Stimulated activated memory B cell treated with anti-CD40 and anti-IgM and Interleukin-4, amounts not matched to agents 10 μg/mL and 1 μg/mL and 100 μg/mL, for 72 hours (primary cell): ENCODE data around the gene TNPO3.

Experiments used
- ATAC-seq: fragments of 150-1000 bp; cut with Tn5 transposase; 2 replicates; pipeline ENCODE4 v1.10.0; 2021
- H3K27ac Mint-ChIP-seq: one replicate; pipeline ENCODE4 v1.8.0; 2022; ENCODE audit warnings: mild to moderate bottlenecking, mixed read lengths
- H3K27me3 Mint-ChIP-seq: one replicate; pipeline ENCODE4 v1.8.0; 2022; ENCODE audit warnings: mixed read lengths
- H3K36me3 Mint-ChIP-seq: one replicate; pipeline ENCODE4 v1.8.0; 2022; ENCODE audit warnings: mixed read lengths
- H3K4me1 Mint-ChIP-seq: one replicate; pipeline ENCODE4 v1.8.0; 2022; ENCODE audit warnings: mixed read lengths
- H3K4me3 Mint-ChIP-seq: one replicate; pipeline ENCODE4 v1.8.0; 2022; ENCODE audit warnings: mild to moderate bottlenecking, moderate library complexity, mixed read lengths
- H3K9me3 Mint-ChIP-seq: one replicate; pipeline ENCODE4 v1.8.0; 2022; ENCODE audit warnings: mixed read lengths

TNPO3 gene

DNA sequence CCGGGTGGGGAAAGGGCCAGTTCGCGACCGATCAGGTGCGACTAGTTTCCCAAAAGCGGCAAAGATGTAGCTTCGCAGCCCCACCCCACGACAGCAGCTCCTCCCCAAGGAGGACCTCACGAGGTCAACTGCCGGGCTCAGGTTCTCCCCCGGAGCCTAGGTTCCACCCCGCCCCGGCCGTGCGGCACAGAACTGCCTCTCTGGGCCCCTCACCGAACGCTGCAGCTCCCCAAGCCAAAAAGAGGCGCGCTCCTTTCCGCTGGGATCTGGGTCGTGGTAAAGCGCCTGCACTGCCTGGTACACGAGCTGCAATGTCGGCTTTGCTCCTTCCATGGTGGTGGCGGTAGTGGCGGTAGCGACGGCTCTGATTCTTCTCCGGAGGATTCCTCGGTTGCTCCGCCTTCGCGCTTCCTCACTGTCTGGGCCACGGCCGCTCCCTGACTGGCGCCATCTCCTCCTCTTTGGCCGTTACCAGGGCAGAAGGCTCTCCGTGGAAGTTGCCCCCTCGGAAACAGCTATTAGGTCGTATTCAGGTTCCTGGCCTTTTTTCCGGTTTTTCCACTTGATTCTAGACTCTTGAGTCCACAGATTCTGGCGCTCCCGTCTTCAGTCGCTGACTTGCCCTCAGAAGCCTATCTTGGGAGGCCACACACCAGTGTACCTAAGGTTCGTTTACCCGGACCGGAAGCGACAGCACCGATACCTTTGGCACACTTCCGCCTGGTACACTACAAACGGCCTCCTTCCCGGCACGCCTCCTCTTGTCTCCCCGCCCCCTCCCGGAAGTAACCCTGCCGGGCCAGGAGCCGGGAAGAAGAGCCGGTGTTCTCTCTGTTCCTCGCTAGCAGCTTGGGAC is at the start of gene TNPO3:
TNPO3 (minus strand) TSS at position 674 of the 856 bp plus-strand sequence; CDS start at position 333, 341 bp downstream.
- peaks cover 9% of the 10 kb centered on the region for H3K36me3 Mint-ChIP-seq
- H3K4me1 Mint-ChIP-seq = peaks cover 28% of the 10 kb centered on the region
- H3K27ac Mint-ChIP-seq = peak within 1 kb of the TSS; percentile 97
- no peaks in the 10 kb centered on the region for H3K9me3 Mint-ChIP-seq
- peak; percentile 93 for ATAC-seq
- H3K4me3 Mint-ChIP-seq = peak within 1 kb of the TSS; percentile 99
- H3K27me3 Mint-ChIP-seq = no peaks in the 10 kb centered on the region

GRCh38 chr7:129103561-129104324 is 48.8 kb upstream of the TNPO3 start:
- Mint-ChIP-seq H3K27me3 (no peaks in the 10 kb centered on the region), H3K4me3 (no peak overlapping the region), H3K4me1 (peaks cover 30% of the 10 kb centered on the region), H3K9me3 (no peaks in the 10 kb centered on the region), H3K27ac (peak overlapping the region; percentile 66), H3K36me3 (no peaks in the 10 kb centered on the region)
- no peak for ATAC-seq

DNA sequence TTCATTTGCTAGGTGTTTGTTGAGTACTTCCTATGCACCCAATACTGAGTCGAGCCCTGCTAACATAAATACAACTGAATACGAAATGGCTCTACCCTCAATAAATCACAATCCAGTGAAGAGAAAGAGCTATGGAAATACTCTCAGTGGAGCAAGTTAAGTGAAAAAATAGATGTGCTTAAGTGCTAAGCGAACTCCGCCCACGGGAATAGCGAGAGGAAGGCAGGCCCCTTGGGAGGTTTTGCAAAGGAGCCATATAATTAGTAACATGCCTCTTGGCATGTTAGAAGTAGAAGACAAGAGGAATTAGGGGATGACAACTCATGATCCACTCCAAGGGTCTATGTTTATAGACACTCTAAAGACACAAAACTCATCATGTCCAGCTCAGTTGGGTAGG is 46.8 kb upstream of the TNPO3 start:
- Mint-ChIP-seq H3K9me3 (no peaks in the 10 kb centered on the region), H3K4me1 (peaks cover 34% of the 10 kb centered on the region), H3K27me3 (no peaks in the 10 kb centered on the region), H3K27ac (peak overlapping the region; percentile 66), H3K4me3 (no peak overlapping the region), H3K36me3 (no peaks in the 10 kb centered on the region)
- no peak for ATAC-seq

DNA sequence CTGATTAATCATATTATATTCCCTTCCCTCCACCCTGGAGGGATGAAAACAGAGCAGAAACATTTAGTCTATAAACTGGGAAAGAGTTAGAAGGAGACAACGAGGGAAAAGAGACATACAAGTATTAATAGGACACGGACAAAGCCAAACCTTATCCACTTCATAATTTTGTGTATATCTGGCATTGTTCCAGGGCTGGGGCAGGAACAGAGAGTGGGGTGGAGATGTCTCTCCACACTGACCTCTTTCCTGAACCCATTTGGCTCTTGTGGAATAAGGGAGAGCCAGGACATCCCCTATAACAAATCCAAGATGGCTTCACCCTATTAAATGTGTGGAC is 45.9 kb upstream of the TNPO3 start:
- Mint-ChIP-seq H3K4me1 (peaks cover 38% of the 10 kb centered on the region), H3K27ac (no peak overlapping the region), H3K4me3 (no peak overlapping the region), H3K9me3 (no peaks in the 10 kb centered on the region), H3K27me3 (no peaks in the 10 kb centered on the region), H3K36me3 (no peaks in the 10 kb centered on the region)
- ATAC-seq = no peak

DNA sequence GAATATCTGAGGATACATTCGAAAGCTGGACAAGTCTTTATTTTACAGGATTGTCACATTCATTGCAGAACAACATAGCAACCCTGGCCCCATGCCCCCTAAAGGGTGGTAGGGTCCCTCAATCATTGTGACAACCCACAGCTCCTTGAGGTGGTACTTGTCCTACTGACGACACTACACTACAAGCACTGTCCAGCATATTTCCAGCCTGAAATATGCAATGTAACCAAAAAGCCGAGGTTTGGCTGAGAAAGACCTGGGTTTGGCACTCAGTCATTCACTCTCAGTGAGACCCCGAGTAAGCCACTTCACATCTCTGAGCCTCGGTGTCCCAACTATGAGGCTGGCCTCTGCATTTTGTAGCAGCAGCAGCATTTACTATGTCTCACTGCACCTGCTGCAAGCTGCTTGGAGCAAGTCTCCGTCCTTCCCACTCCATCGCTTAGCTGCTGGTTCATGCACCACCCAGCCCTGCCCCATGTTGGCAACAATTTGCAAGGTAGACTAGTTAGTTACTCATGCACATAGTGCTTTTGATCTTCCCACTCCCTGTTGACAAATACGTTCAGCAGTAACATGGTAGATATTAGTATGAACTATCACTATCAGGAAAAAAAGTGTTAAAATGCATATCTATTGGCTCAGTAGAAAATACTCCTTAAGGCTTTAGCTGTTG is 43.6 kb upstream of the TNPO3 start:
- H3K27me3 Mint-ChIP-seq = no peaks in the 10 kb centered on the region
- H3K9me3 Mint-ChIP-seq = no peaks in the 10 kb centered on the region
- H3K36me3 Mint-ChIP-seq = no peaks in the 10 kb centered on the region
- ATAC-seq = peak; percentile 35
- H3K4me1 Mint-ChIP-seq = peaks cover 50% of the 10 kb centered on the region
- H3K27ac Mint-ChIP-seq = no peak overlapping the region
- no peak overlapping the region for H3K4me3 Mint-ChIP-seq

DNA sequence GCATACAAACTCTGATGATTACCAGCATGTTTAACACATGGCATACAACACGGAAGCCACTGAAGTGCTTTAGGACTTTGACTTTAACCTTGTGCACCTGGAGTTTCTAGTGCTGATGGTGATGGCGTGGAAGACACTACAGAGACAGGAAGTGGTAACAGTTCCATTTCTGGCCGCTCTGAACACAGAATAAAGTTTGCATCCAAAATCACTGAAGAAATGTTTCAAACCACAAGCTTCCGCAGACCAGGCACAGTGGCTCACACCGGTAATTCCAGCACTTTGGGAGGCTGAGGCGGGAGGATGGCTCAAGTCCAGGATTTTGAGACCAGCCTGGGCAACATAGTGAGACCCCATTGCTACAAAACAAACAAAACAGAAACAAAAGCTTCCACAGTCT is 40.3 kb upstream of the TNPO3 start:
- Mint-ChIP-seq H3K27ac (peak overlapping the region; percentile 88), H3K27me3 (no peaks in the 10 kb centered on the region), H3K9me3 (no peaks in the 10 kb centered on the region), H3K4me1 (peaks cover 42% of the 10 kb centered on the region), H3K36me3 (no peaks in the 10 kb centered on the region), H3K4me3 (peak overlapping the region; percentile 47)
- peak; percentile 90 for ATAC-seq

- no peak overlapping the region for H3K4me3 Mint-ChIP-seq
- ATAC-seq = no peak
- H3K27me3 Mint-ChIP-seq = no peaks in the 10 kb centered on the region
- H3K9me3 Mint-ChIP-seq = no peaks in the 10 kb centered on the region
- peak overlapping the region; percentile 88 for H3K27ac Mint-ChIP-seq
- no peaks in the 10 kb centered on the region for H3K36me3 Mint-ChIP-seq
- peaks cover 50% of the 10 kb centered on the region for H3K4me1 Mint-ChIP-seq
Observed at GRCh38 chr7:129094501-129094900, 39.6 kb upstream of the TNPO3 start.

DNA sequence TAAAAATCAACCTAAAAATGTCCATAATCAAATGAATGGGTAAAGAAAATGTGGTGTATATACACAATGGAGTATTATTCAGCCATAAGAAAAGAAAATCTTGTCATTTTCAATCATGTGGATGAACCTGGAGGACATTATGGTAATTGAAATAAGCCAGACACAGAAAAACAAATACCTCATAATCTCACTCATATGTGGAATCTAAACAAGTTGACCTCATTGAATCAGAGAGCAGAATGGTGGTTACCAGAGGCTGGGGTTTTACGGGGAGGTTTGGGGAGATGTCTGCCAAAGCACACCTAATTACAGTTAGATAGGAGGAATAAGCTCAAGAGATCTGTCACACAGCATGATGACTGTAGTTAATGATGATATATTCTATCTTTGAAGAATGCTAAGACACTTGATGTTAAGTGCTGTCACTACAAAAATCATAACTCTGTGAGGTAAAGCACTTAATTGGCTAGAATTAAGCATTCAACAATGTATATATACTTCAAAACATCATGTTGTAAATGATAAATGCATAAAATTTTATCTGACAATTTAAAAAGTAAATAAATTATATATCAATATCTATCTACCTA is 39.1 kb upstream of the TNPO3 start:
- H3K4me3 Mint-ChIP-seq = no peak overlapping the region
- no peaks in the 10 kb centered on the region for H3K36me3 Mint-ChIP-seq
- H3K27ac Mint-ChIP-seq = peak overlapping the region; percentile 66
- peaks cover 54% of the 10 kb centered on the region for H3K4me1 Mint-ChIP-seq
- no peaks in the 10 kb centered on the region for H3K9me3 Mint-ChIP-seq
- H3K27me3 Mint-ChIP-seq = no peaks in the 10 kb centered on the region
- ATAC-seq = no peak

- Mint-ChIP-seq H3K27me3 (no peaks in the 10 kb centered on the region), H3K27ac (peak overlapping the region; percentile 88), H3K4me3 (peak overlapping the region; percentile 72), H3K4me1 (peaks cover 47% of the 10 kb centered on the region), H3K9me3 (no peaks in the 10 kb centered on the region), H3K36me3 (no peaks in the 10 kb centered on the region)
- ATAC-seq = peak; percentile 91
Observed at GRCh38 chr7:129091484-129092002, 36.6 kb upstream of the TNPO3 start.

DNA sequence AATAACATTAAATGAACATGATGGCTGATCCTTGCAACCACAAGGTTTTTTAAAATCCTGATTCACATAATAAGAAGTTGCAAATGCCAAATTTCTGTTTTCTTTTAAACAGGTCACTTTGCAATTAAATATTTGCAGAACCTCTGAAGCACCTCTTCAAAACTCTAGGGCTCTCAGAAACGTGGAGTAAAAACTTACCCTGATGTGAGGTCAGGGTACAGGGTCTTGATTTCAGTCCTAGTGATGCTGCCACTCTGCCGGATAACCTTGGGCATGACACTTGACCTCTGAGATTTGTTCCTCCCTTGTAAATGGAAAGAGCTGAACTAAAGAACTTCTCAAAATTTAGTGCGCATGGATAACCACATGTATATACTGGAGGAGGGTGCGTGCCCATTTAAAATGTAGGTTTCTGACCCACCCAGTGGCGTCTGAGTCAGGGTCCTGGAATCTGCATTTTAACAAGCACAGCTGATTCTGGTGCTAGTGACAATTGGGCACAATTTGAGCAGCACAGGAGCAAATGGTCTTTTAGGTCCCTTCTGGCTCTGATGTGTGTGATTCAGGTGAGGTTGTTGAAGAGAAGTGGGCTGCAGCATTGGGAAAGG is 35.5 kb upstream of the TNPO3 start:
- H3K9me3 Mint-ChIP-seq = no peaks in the 10 kb centered on the region
- H3K36me3 Mint-ChIP-seq = no peaks in the 10 kb centered on the region
- no peak for ATAC-seq
- H3K4me1 Mint-ChIP-seq = peaks cover 39% of the 10 kb centered on the region
- no peak overlapping the region for H3K4me3 Mint-ChIP-seq
- peak overlapping the region; percentile 59 for H3K27ac Mint-ChIP-seq
- H3K27me3 Mint-ChIP-seq = no peaks in the 10 kb centered on the region

DNA sequence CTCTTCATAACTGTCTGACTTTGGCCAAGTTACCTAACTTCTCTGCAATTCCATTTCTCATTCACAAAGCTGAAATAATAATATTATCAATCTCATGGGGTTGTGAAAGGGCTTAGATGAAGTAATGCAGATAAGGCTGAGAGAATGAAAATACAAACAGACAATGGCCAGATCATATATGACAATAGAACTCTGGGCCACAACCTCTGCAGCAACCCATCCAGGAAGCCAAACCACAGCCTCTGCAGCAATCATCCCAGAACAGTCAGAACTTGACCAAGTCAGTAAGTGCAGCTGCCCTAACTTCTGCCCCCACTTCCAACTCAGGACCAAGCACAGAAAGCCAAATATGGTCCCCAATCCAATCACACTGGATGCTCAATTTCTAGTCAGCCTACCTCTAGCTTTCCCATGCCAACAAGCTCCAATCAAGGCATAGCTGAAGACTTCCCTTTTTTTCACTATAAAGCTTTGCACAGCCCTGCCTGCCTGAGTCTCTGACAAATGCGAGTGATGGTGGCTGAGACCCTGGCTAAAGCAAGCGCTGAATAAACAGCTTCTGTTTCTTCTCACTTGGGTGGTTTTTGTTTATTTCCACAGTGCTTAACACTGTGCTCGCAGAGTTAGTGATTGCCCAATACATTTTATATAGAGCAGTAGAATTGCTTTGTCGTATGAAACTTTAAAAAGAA is 34.8 kb upstream of the TNPO3 start:
- Mint-ChIP-seq H3K27ac (peak overlapping the region; percentile 59), H3K4me1 (peaks cover 33% of the 10 kb centered on the region)
- peak; percentile 78 for ATAC-seq

DNA sequence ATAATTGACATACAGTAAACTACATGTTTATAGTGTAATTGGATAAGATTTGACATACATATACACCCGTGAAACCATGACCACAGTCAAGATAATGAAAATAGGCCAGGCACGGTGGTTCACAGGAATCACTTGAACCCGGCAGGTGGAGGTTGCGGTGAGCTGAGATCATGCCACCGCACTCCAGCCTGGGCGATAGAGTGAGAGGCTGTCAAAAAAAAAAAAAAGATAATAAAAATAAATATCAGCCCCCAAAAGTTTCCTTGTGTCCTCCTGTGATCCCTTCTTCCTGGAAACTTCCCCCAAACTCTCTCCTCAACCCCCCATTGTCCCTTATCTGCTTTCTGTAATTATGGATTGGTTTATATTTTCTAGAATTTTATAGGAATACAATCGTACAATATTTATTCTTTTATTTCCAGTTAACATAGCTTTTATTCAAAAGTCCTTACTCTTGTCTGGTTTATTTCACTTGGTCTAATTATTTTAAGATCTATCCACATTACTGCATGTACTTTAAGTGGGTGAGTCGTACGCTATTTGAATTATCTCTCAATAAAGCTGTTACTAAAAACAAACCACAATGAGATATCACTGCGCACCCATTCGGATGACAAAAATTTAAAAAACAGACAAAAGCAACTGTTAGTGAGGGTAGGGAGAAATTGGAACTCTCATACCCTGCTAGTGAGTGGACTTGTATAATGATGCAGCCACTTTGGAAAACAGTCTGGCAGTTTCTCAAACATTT is 30.1 kb upstream of the TNPO3 start:
- Mint-ChIP-seq H3K36me3 (no peaks in the 10 kb centered on the region), H3K27ac (no peak overlapping the region), H3K9me3 (no peaks in the 10 kb centered on the region), H3K27me3 (no peaks in the 10 kb centered on the region), H3K4me1 (peaks cover 9% of the 10 kb centered on the region), H3K4me3 (no peak overlapping the region)
- ATAC-seq = no peak

More for the DNA sequence above, 34.8 kb upstream of the TNPO3 start:
- H3K9me3 Mint-ChIP-seq = no peaks in the 10 kb centered on the region
- no peak overlapping the region for H3K4me3 Mint-ChIP-seq
- H3K36me3 Mint-ChIP-seq = no peaks in the 10 kb centered on the region
- H3K27me3 Mint-ChIP-seq = no peaks in the 10 kb centered on the region

DNA sequence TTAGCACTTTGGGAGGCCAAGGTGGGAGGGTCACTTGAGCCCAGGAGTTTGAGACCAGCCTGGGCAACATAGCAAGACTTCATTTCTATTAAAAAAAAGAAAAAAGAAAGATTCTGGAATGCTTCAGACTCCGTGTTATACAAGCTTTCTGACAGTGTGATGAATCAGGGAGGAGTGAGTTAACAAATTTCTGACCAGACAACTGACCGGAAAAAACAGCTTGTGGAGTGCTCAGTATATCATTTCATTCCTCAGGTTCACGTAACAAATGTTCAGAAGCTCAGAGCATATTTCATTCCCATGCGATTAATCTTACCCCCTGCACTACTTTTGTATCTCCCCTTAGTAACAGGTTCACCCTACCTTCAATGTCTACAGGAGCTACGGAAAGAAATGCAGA is 28.6 kb upstream of the TNPO3 start:
- Mint-ChIP-seq H3K4me1 (no peaks in the 10 kb centered on the region), H3K36me3 (no peaks in the 10 kb centered on the region), H3K4me3 (no peak overlapping the region), H3K9me3 (no peaks in the 10 kb centered on the region), H3K27ac (no peak overlapping the region), H3K27me3 (no peaks in the 10 kb centered on the region)
- no peak for ATAC-seq

DNA sequence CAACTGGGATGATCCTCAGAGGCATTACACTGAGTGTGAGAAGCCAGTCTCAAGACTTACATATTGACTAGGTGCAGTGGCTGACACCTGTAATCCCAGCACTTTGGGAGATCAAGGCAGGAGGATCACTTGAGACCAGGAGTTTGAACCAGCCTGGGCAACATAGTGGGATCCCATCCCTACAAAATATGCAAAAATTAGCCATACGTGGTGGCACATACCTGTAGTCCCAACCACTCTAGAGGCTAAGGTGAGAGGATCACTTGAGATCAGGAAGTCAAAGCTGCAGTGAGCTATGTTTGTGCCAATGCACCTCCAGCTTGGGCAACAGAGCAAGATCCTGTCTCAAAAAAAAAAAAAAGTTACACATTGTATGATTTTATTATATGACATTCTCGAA is 23.5 kb upstream of the TNPO3 start:
- H3K9me3 Mint-ChIP-seq = no peaks in the 10 kb centered on the region
- no peak overlapping the region for H3K4me3 Mint-ChIP-seq
- no peaks in the 10 kb centered on the region for H3K4me1 Mint-ChIP-seq
- ATAC-seq = no peak
- H3K36me3 Mint-ChIP-seq = no peaks in the 10 kb centered on the region
- no peak overlapping the region for H3K27ac Mint-ChIP-seq
- no peaks in the 10 kb centered on the region for H3K27me3 Mint-ChIP-seq
